KOPT-K1 (cell line): Measurements from ENCODE around the gene DUSP9.

ENCODE experiments used
- H3K27ac ChIP-seq: fragments of 200-600 bp; sonication (generic); 2 replicates; pipeline ENCODE4 v1.5.1; 2016; ENCODE audit warnings: antibody characterized with exemption, mild to moderate bottlenecking, low read depth, low read length; ENCODE audit not compliant: poor library complexity, severe bottlenecking
- H3K36me3 ChIP-seq: fragments of 200-600 bp; sonication (generic); 2 replicates; pipeline ENCODE4 v1.5.1; 2017; ENCODE audit warnings: antibody characterized with exemption, mild to moderate bottlenecking, low read length, moderate library complexity; ENCODE audit not compliant: insufficient read depth
- H3K9me3 ChIP-seq: fragments of 200-600 bp; sonication (generic); 2 replicates; pipeline ENCODE4 v1.5.1; 2017; ENCODE audit warnings: antibody characterized with exemption, low read length, mild to moderate bottlenecking; ENCODE audit not compliant: insufficient read depth, poor library complexity, severe bottlenecking

Gene DUSP9

DNA sequence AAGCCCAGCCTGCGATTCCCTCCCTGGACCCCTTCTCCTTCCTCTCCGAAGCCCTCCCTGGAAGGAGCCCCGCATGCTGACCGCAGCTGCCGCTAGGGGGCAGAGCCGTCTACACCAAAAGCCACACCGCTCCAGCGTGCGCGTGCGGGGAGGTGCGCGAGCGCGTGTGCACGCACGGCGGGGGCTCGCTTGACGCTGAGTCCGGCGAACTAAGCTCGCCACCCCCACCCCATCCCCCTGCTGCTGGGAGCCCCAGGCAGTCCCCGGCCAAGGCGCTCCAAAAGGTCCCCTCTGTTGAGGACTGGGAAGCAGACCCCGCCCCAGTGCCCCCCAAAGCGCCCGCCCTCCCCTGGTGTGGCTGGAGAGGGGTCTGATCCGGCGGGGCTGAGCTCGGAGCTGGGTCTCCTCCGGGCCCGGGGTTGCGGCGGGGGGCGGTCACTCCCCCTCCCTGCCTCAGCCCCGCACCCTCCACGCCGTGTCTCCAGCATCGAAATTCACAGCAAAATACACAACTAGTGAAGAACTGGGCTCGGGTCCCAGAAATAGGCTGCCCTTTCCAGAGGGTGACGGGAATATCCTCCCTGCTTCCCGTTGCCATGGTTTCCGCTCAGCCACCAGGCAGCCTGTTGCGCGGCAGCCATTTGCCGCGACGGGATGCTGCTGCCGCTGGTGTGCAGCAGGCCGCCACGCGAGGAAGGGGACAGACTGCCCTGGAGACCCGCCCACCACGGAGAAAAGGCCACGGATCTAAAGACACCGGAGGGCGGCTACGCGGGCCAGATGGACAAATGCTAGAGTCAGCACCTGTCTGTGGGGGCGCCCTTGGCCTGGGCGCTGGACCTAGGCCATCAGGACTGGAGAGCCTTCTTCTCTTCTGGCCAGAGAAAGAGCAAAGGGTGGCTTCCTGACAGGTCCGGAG lies 36.8 kb upstream of the DUSP9 start:
- no peak overlapping the region for H3K27ac ChIP-seq
- H3K36me3 ChIP-seq: no peaks in the 10 kb centered on the region
- H3K9me3 ChIP-seq: no peaks in the 10 kb centered on the region

DNA sequence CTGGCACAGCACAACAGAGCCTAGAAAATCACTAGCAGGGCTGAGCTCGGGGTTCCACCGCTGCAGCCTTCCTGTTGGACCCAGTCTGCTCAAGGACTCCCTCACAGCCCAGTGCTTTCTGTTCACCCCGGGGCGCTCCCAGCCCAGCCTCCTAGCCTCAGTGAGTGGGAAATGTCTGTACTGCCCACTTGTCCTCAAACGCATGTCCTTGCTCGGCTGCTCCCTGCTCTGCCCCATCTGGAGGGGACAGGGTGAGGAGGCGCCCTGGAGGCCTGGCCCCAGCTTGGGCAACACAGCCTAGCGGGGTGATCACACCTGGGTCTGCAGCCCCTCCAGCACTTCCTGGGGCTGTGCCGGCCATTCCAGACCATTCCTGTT lies 36.2 kb upstream of the DUSP9 start:
- Histone ChIP-seq H3K27ac (no peak overlapping the region), H3K36me3 (no peaks in the 10 kb centered on the region), H3K9me3 (no peaks in the 10 kb centered on the region)

DNA sequence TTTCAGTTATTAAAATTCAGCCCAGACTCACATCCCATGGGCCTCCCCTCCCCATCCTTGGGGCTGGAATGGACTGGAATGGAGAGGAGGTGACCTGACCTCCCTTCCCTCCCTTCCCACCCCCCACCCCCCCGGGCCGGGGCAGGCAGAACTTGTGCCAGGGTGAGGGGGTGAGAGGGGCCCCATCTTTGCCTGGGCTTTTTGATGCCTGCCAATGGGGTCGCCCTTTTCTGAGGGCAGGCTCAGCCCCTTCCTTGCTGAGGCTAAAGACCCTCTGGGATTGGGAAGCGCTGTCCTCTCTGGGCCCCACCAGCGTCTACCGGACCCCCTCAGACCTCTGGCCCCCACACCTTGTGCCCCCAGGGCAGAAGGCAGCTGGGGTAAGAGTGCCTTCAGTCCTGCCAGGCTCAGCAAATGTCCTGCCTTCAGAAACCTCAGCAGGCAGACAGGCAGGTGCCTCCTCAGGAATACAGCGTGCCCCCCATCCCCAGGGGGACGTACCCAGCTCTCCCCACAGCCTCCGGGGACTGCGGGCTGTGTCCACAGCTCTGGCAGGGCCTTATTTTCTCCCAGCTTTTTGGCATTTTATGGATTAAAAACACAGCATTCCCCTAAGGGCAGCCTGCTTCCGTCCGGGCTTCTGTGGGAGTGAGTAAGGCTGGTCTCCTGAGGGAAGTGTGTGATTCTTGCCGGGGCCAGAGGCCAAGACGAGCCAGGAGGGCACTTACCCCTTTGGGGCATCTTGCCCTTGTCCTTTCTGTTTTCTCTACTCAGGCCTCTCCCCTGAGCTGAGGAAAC lies 35.5 kb upstream of the DUSP9 start:
- H3K9me3 ChIP-seq: no peaks in the 10 kb centered on the region
- no peak overlapping the region for H3K27ac ChIP-seq
- no peaks in the 10 kb centered on the region for H3K36me3 ChIP-seq

DNA sequence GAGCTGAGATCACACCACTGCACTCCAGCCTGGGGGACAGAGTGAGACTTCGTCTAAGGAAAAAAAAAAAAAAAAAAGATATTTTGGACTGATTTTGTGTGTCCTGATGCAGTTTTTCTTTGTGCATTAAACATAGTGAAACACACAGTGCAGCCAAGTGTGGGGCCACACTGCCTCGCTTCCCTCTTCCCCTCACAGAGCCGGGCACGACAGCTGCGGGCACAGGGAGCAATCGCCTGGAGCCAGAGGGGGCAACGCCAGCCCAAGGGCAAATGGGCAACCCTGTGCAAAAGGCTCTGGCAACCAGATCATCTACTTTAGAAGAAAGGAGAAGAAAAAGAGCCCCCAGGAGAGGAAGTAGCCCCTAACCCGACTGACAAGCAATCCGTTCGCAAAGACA lies 34.6 kb upstream of the DUSP9 start:
- H3K9me3 ChIP-seq: no peaks in the 10 kb centered on the region
- H3K27ac ChIP-seq: no peak overlapping the region
- no peaks in the 10 kb centered on the region for H3K36me3 ChIP-seq

DNA sequence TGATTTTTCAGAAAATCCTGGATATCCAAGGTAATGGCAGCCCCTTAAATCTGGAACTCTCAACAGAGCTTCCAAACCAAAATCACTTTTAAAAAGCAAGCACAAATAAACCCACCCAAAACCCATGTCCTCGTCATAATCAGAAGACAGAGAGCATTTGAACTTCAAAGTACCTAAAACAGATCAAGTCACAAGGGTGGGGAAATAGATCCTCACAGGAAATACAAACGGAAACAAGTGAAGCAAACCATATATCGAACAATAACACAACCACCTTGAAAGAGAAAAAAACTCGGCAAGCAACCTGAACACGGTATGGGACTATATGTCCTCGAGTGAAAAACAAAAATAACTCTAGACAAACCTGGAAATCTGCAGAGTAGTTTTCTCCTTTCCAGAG lies 32.2 kb upstream of the DUSP9 start:
- Histone ChIP-seq H3K36me3 (no peaks in the 10 kb centered on the region), H3K27ac (no peak overlapping the region), H3K9me3 (no peaks in the 10 kb centered on the region)

DNA sequence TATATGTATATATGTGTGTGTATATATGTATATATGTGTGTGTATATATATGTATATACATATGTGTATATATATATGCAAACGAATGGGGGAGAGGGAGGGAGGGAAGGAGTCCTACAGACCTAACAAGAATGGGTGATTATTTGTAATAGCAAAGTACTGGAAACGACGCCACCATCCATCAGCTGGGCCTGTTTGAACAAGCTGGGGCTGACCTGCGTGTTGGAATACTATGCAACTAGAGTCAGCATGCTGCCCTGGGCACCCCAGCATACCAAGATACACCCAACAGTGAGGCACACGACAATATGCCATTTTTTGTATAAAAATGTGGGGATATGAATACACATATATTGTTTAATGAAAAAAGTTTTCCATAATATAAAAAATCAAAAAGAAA lies 26.4 kb upstream of the DUSP9 start:
- Histone ChIP-seq H3K9me3 (no peaks in the 10 kb centered on the region), H3K36me3 (no peaks in the 10 kb centered on the region), H3K27ac (no peak overlapping the region)

DNA sequence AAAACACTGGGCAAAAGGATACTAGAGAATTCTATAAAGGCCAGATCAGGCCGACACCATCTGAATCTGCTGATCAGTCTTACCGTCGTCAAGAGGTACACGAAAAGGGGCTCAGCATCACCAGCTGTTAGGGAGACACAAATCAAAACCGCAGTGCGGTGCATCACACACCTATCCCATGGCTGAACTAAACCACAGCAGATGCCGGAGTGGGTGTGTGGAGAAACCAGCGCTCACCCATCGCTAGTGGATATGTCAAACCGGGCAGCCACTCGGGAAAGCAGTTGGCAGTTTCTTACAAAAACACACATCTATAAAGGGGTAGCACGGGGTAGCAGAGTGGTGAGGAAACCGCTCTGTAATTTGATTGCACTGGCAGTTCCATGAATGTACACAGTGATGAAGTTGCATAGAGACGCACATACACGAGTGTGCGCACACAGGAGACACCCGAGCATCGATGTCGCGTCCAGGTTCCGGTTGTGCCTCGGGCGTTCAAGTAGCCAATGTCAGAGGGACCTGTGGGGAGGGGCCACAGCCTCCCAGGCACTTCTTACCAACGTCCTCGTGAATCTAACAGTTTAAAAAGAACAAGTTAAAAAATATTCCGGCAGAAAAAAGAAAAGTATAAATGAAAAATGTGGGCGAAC lies 24.9 kb upstream of the DUSP9 start:
- Histone ChIP-seq H3K27ac (no peak overlapping the region), H3K9me3 (no peaks in the 10 kb centered on the region), H3K36me3 (no peaks in the 10 kb centered on the region)

DNA sequence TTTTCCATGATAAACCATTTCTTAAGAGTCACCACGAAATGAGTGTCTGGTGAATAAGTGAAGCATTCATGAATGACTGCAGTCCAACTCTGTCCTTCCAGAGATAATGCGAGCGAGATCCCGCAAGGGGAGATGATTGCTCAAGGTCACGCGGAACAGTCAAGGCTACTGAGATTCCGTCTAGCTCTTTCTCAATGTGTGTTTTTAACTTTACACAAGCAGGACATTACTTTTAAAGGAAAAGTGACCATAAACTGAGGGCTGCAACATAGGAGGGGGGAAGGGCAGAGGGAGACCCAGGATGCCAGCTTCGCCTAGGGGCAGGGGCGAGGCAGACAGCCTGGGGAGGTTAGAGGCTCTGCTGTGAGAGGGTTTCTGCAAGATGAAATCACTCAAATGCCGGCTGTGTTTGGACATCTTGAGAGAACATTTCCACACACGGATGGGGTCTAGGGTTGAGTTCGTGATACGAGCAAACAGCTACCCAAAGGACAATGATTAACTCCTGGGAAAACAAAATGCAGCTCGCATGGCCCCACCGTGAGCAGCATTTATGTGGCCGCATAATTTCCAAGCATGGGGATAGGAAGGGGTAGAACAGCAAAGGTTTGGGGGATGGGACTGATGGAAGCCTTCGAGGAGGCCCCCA lies 24.2 kb upstream of the DUSP9 start:
- Histone ChIP-seq H3K27ac (no peak overlapping the region), H3K9me3 (no peaks in the 10 kb centered on the region), H3K36me3 (no peaks in the 10 kb centered on the region)

DNA sequence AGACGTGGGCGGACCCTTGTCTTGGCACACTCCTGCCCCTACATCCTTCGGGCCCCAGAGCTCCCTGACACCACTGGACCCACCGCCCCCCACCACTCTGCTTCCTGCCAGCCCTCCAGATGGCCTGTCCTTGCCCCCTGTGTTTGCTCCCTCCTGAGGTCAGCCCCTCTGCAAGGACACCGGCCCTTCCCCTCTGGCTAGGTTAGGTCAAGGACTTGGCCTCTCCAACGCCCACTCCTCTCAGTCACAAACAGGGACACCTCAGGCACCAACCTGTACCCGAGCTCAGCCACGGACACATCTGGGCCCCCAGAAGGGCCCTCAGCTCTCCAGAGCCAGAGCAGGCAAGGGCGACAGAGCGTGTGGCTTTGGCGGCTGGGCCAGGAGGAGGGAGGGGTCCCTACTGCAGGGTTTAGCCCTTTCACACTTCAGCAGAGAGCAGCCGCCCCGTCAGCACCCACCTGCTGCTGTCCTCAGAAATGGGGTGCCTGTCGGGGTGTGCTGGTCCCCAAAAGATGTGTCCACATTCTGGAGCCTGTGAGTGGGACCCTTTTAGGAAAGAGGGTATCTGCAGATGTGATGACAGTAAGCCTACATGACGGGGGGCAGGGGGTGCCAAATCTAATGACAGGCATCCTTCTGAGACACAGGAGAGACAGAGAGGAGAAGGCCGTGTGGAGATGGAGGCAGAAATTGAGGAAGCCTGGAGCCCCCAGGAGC lies 23.5 kb upstream of the DUSP9 start:
- Histone ChIP-seq H3K36me3 (no peaks in the 10 kb centered on the region), H3K9me3 (no peaks in the 10 kb centered on the region), H3K27ac (no peak overlapping the region)

DNA sequence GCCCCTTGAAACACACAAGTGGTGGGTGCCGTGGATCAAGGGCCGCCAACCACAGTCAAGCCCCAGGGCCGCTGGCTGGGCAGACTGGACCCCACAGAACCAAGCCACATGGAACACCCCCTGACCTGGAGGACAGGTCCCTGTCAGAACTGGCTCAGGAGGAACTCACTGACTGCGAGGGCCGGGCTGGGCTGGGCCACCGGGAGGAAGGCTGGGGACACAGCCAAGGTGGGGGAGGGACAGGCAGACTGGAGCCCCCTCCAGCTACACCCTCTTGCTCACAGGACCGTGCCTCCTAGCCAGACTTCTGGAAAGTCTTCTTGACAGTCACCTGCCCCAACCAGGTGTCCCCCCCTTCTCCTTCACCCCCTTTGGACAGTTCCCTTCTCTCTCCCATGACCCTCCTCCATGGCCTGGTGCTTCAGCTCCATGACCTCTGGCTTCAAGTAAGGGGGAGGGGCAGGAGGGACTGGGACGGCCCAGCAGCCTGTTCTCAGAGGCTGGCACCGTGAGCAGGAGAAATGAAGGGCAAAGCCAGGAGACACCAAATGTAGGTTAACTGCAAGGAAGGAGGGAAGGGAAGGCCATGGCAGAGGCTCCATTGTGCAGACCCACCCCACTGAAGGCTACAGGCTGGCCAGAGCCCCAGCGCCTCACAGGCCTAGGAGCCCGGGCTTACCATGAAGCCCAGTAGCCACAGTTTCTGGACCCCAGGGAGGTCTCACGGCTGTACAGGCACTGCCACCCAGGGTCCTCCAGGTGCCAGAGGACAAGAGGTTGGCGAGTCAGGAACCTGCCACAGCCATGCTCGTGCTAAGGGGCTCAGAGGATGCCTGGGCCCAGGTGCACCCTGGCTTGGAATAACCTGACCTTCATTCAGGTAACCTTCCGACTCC lies 22.6 kb upstream of the DUSP9 start:
- Histone ChIP-seq H3K27ac (no peak overlapping the region), H3K36me3 (no peaks in the 10 kb centered on the region), H3K9me3 (no peaks in the 10 kb centered on the region)

DNA sequence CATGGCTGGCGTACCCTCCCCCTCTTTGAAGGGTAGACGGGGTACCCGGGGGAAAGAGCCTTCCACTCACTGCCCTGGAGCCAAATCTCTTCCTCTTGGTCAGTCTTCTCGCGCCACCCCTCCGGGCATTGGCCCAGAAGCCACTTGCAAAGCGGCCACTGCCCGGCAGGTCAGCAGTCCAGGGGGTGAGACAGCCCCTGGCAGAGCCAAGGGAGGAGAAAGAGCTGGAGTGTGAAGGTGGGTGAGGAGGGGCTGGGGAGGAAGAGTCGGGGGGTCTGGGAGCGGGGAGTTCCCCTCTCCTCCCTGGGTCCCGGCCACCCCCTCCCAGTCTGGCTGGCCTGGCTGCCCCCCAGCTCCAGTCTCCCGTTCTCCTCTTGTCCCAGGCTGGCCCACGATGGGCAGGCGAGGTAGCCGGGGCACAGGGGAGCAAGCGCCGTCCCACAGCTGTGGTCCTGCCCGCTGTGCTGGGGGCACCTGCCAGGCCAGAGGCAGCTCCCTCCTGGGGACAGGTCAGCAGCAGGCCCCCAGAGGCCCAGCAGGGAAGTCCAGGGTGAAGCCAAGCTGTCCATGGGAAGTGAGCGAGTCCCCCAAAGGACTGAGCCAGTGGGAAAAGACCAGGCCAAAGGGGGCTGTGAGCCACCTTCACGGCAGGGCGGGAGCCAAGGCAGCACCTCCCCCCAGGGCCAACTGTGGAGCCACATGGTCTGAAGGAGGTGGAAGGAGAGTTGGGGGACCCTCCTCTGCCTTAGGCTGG lies 21.6 kb upstream of the DUSP9 start:
- Histone ChIP-seq H3K27ac (no peak overlapping the region), H3K9me3 (no peaks in the 10 kb centered on the region), H3K36me3 (no peaks in the 10 kb centered on the region)

DNA sequence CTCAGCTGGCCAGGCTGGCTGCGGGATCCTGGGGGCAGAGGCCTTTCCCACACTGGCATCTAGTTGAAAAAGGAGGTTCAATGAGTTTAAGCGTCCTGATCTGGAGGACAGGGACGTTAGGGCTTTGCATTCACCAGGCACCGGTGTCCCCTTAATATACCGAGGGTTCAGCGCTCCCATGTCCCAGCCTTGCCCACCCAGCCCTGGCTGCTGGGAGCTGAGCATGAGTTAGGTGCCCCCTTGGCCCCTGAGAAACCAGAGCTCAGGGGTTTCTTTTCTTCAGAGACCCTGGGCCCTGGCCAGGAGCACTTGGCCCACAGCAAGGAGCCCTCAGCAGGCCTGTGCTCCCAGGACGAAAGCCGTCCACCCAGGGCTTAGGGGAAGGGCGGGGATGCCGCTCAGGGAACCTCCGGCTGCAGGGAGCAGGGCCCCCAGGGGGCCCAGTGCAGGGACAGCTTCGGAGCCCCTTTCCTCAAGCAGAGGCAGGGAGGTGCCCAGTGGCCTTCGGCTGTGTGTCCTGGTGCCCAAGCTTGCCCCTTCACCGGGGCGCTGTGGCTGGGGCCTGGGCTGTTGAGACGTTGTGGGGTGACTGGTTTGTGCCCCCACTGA lies 20.9 kb upstream of the DUSP9 start:
- Histone ChIP-seq H3K27ac (no peak overlapping the region), H3K9me3 (no peaks in the 10 kb centered on the region), H3K36me3 (no peaks in the 10 kb centered on the region)
